ENCODE measurements around the gene RNASEH2C. TPM values are rescaled to one million over a fixed set of nuclear protein-coding genes. Genes with fewer than 3 reads are reported as not detected.
"Not testable (repeated sequence)": the region's sequence is repeated elsewhere in the genome, so short reads cannot be mapped to it uniquely, and the experiment has no call there.

RNASEH2C gene
- total and polyA plus RNA-seq, 2 experiments from 2014 or later: 26.4 to 78.7 TPM

DNA sequence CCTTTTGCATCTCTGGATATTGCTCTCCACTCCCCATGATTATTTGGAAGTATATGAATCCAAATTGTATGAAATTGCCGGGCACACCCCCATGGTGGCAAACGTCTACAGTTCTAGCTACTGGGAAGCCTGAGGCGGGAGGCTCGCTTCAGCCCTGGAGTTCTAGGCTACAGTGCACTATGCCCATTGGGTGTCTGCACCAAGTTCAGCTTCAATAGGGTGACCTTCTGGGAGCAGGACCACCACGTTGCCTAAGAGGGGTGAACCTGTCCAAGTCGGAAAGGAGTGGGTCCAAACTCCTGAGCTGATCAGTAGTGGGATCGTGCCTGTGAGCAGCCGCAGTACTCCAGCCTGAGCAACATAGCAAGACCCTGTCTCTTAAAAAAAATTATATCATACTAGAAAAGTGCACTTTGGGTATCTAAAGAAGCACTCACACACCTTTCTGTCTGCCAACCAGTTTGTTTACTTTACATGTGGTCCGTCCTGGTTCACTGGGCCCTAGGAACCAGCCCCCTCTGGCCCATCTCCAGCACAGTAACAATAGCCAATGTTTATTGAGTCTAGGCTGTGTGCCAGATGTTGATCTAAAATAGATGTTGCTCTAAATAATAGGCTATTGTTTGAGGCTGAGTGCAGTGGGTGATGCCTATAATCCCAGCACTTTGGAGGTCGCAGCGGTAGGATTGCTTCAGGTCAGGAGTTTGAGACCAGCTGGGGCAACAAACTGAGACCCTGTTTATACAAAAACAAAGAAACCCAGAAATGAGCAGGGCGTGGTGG, 24.9 kb downstream of the RNASEH2C start:
- DNase-seq (ENCODE audit: low spot score): peak; percentile 47
- Histone ChIP-seq H3K9me3 (ENCODE audit: low read depth) (no peaks in the 10 kb centered on the region), H3K79me2 (no peaks in the 10 kb centered on the region), H4K20me1 (ENCODE audit: insufficient read depth, poor library complexity, severe bottlenecking) (no peaks in the 10 kb centered on the region), H3K4me1 (ENCODE audit: insufficient read depth) (no peaks in the 10 kb centered on the region), H3K36me3 (replicated peaks; ENCODE audit: insufficient read depth, low read depth) (no peaks in the 10 kb centered on the region), H2AFZ (no peak overlapping the region), H3K27ac (peak overlapping the region; percentile 63), H3K4me2 (no peak overlapping the region), H3K27me3 (no peaks in the 10 kb centered on the region), H3K4me3 (no peak overlapping the region), H3K9me2 (replicated peaks; ENCODE audit: insufficient read depth) (no peaks in the 10 kb centered on the region)
- 82% methylated on average over 12 of the region's 12 CpGs for WGBS (ENCODE audit: low lambda C conversion rate, missing lambda C conversion rate)
- no peak for TF ChIP-seq EZH2phosphoT487 (IDR thresholded peaks at IDR 0.05; ENCODE audit: low read depth, severe bottlenecking, unreplicated experiment)
- no peak for TF ChIP-seq EZH2 (IDR thresholded peaks at IDR 0.05; ENCODE audit: borderline replicate concordance)
- TF ChIP-seq, protein P1, sequence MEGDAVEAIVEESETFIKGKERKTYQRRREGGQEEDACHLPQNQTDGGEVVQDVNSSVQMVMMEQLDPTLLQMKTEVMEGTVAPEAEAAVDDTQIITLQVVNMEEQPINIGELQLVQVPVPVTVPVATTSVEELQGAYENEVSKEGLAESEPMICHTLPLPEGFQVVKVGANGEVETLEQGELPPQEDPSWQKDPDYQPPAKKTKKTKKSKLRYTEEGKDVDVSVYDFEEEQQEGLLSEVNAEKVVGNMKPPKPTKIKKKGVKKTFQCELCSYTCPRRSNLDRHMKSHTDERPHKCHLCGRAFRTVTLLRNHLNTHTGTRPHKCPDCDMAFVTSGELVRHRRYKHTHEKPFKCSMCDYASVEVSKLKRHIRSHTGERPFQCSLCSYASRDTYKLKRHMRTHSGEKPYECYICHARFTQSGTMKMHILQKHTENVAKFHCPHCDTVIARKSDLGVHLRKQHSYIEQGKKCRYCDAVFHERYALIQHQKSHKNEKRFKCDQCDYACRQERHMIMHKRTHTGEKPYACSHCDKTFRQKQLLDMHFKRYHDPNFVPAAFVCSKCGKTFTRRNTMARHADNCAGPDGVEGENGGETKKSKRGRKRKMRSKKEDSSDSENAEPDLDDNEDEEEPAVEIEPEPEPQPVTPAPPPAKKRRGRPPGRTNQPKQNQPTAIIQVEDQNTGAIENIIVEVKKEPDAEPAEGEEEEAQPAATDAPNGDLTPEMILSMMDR (IDR thresholded peaks at IDR 0.05; ENCODE audit: poor library complexity): no peak

DNA sequence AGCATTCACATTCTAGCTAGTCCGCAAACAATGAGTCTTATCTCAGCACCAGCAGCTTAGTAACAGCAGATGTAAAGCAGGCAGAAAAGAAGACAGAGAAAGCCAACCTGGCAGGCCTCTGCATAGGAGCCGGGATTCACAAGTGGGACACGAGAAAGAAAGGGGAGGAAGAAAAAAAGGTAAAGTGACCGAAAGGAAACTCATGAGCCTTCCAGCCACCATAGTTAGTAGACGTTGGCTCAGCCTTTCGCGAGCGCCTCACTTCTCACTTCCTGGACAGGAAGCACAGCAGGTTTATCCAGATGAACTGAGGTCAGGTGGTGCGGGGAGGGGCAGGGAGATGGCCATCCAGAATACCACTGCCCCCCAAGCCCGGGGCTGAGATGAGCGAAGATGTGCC, 28.2 kb downstream of the RNASEH2C start:
- no peaks in the 10 kb centered on the region for H3K4me1 ChIP-seq (ENCODE audit: insufficient read depth)
- H3K79me2 ChIP-seq: no peaks in the 10 kb centered on the region
- H3K4me3 ChIP-seq: no peak overlapping the region
- H3K36me3 ChIP-seq (replicated peaks; ENCODE audit: insufficient read depth, low read depth): no peaks in the 10 kb centered on the region
- no peaks in the 10 kb centered on the region for H4K20me1 ChIP-seq (ENCODE audit: insufficient read depth, poor library complexity, severe bottlenecking)
- DNase-seq (ENCODE audit: low spot score): no peak
- H3K9me3 ChIP-seq (ENCODE audit: low read depth): no peaks in the 10 kb centered on the region
- H2AFZ ChIP-seq: peak overlapping the region; percentile 42
- no peaks in the 10 kb centered on the region for H3K9me2 ChIP-seq (replicated peaks; ENCODE audit: insufficient read depth)
- H3K4me2 ChIP-seq: peak overlapping the region; percentile 9
- no peak for TF ChIP-seq EZH2phosphoT487 (IDR thresholded peaks at IDR 0.05; ENCODE audit: low read depth, severe bottlenecking, unreplicated experiment)
- TF ChIP-seq, protein P1 (IDR thresholded peaks at IDR 0.05; ENCODE audit: poor library complexity): no peak
- no peak for TF ChIP-seq EZH2 (IDR thresholded peaks at IDR 0.05; ENCODE audit: borderline replicate concordance)
- peak overlapping the region; percentile 5 for H3K27ac ChIP-seq
- H3K27me3 ChIP-seq: no peaks in the 10 kb centered on the region
- WGBS (ENCODE audit: low lambda C conversion rate, missing lambda C conversion rate): 61% methylated on average over 10 of the region's 11 CpGs

DNA sequence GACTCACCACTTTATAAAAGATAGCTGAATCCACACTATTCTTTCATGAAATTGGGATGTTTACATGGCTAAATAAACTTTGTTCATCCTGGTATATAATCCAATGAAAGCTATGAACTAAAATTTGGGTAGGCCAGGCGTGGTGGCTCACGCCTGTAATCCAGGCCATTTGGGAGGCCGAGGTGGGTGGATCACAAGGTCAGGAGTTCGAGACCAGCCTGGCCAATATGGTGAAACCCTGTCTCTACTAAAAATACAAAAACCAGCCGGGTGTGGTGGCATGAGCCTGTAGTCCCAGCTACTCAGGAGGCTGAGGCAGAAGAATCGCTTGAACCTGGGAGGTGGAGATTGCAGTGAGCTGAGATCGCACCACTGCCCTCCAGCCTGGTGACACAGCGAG, 28.8 kb downstream of the RNASEH2C start:
- Histone ChIP-seq H2AFZ (peak overlapping the region; percentile 42), H3K4me2 (peak overlapping the region; percentile 9)
- not testable (repeated sequence) for H3K79me2 ChIP-seq; H3K36me3 ChIP-seq (replicated peaks; ENCODE audit: insufficient read depth, low read depth); H3K9me3 ChIP-seq (ENCODE audit: low read depth); DNase-seq (ENCODE audit: low spot score); H3K9me2 ChIP-seq (replicated peaks; ENCODE audit: insufficient read depth); H3K4me3 ChIP-seq; H4K20me1 ChIP-seq (ENCODE audit: insufficient read depth, poor library complexity, severe bottlenecking); H3K4me1 ChIP-seq (ENCODE audit: insufficient read depth); H3K27ac ChIP-seq; H3K27me3 ChIP-seq
- WGBS (ENCODE audit: low lambda C conversion rate, missing lambda C conversion rate): 95% methylated on average over 8 of the region's 8 CpGs

DNA sequence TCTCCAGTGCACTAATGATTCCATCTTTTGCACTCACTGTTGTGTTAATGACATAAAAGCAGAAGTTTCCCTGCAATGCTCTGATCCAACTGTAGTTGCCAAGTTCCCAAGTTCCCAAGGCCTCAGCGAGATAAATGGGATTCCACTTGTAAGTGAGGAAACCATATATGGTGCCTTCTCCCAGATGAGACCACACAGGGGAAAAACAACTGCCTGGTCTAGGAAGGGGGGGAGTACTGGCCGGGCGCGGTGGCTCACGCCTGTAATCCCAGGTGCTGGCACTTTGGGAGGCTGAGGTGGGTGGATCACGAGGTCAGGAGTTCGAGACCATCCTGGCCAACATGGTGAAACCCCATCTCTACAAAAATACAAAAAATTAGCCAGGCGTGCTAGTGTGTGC, 34.6 kb downstream of the RNASEH2C start:
- Histone ChIP-seq H3K9me2 (replicated peaks; ENCODE audit: insufficient read depth) (no peaks in the 10 kb centered on the region), H3K4me3 (no peak overlapping the region), H4K20me1 (ENCODE audit: insufficient read depth, poor library complexity, severe bottlenecking) (no peaks in the 10 kb centered on the region), H3K27me3 (peaks cover 7% of the 10 kb centered on the region), H3K27ac (no peak overlapping the region), H3K79me2 (no peaks in the 10 kb centered on the region), H3K4me1 (ENCODE audit: insufficient read depth) (no peaks in the 10 kb centered on the region), H3K36me3 (replicated peaks; ENCODE audit: insufficient read depth, low read depth) (no peaks in the 10 kb centered on the region), H2AFZ (no peak overlapping the region), H3K4me2 (no peak overlapping the region), H3K9me3 (ENCODE audit: low read depth) (no peaks in the 10 kb centered on the region)
- WGBS (ENCODE audit: low lambda C conversion rate, missing lambda C conversion rate): 83% methylated on average over 8 of the region's 8 CpGs
- DNase-seq (ENCODE audit: low spot score): no peak
- no peak for TF ChIP-seq EZH2phosphoT487 (IDR thresholded peaks at IDR 0.05; ENCODE audit: low read depth, severe bottlenecking, unreplicated experiment)

DNA sequence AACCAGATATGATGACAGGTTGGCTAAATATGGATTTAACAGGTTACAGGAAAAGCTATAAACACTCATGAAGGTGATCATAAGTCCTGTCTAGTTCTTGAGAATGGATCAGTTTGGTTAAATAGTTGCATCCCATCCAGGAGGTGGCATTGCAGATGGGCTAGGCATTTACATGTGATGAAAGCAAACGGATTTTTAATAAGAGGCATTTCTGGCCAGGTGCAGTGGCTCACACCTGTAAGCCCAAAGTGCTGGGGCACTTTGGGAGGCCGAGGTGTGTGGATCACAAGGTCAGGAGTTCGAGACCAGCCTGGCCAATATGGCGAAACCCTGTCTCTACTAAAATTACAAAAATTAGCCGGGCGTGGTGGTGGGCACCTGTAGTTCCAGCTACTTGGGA, 37.1 kb downstream of the RNASEH2C start:
- not testable (repeated sequence) for H3K9me3 ChIP-seq (ENCODE audit: low read depth)

More for the DNA sequence above, 37.1 kb downstream of the RNASEH2C start:
- not testable (repeated sequence) for H2AFZ ChIP-seq; H3K79me2 ChIP-seq; DNase-seq (ENCODE audit: low spot score); H3K36me3 ChIP-seq (replicated peaks; ENCODE audit: insufficient read depth, low read depth); H3K9me2 ChIP-seq (replicated peaks; ENCODE audit: insufficient read depth); H4K20me1 ChIP-seq (ENCODE audit: insufficient read depth, poor library complexity, severe bottlenecking); H3K27ac ChIP-seq; H3K27me3 ChIP-seq; H3K4me3 ChIP-seq; H3K4me1 ChIP-seq (ENCODE audit: insufficient read depth); H3K4me2 ChIP-seq
- WGBS (ENCODE audit: low lambda C conversion rate, missing lambda C conversion rate): 85% methylated on average over 6 of the region's 6 CpGs

All from hepatocyte (in vitro differentiated cells).